ENCODE measurements around the gene SLC25A41.

- no peak for TF ChIP-seq CTCF (IDR thresholded peaks at IDR 0.05; ENCODE audit: low read length)
- no peak for TF ChIP-seq EZH2 (IDR thresholded peaks at IDR 0.05; ENCODE audit: borderline replicate concordance, low read length)
Observed at GRCh38 chr19:6416658-6417405, 16.7 kb downstream of the SLC25A41 start.
